Nucleus accumbens (tissue), 56 donors: ENCODE results near the gene LTBP3.
A peak's percentile ranks its signal among the peaks of the same experiment; 100 is the strongest.
"Not testable (repeated sequence)": the region's sequence is repeated elsewhere in the genome, so short reads cannot be mapped to it uniquely, and the experiment has no call there.

Experiments
- DNase-seq, 56 donors: peaks; one replicate each; lab custom pipeline; 2025; lab: John Stamatoyannopoulos, UW

LTBP3 gene

DNA sequence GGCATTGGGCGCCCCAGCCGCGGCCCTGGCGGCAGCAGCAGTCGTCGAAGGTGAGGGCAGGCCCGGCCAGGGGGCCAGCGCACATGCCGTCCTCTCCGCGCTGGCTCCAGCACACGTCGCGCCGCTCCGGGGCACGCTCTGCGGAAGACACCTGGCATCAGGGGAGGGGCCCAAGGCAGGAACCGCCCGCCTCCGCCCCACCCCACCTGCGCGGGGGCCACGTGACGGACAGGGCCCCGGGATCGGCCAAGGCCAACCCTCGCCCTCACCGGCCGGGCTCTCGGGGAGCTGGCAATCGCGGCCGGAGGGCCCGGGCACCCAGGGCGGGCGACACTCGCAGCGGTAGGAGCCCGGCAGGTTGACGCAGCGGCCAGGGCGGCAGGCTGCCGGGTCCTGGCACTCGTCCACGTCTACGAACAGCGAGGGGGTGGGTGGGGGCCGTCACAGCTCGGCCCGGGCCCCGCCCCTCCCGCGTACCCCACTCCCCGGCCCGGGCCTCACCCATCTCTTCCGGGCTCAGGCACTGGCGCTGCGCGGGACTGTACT, 18.3 kb downstream of the LTBP3 start:
- DNase-seq = peak in 5 of 56 donors; percentile 49 to 74 (median 53)

GRCh38 chr11:65538915-65539743, 19.0 kb downstream of the LTBP3 start:
- peak in 25 of 56 donors; percentile 15 to 76 (median 35) for DNase-seq

DNA sequence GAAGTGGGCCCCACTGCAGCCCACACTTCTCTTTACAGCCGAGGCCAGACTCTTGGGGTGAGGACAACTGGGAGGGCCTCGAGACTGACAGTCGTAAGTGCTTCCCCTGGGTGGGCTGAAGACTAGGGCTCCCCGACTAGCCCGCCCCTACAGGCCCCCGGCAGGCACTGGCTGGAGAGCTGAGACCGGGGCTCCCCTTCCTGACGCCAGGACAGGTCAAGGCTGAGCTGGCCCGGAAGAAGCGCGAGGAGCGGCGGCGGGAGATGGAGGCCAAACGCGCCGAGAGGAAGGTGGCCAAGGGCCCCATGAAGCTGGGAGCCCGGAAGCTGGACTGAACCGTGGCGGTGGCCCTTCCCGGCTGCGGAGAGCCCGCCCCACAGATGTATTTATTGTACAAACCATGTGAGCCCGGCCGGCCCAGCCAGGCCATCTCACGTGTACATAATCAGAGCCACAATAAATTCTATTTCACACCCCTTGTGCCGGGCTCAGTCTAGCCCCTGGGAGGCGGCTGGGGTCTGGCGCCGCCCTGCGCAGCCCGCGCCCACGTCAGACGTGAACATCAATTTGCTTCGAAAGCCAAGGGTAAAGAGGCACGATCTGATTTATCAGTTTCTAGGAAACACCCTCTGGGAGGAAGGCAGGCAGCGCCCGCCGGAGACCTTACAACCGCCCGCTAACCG, 19.8 kb downstream of the LTBP3 start:
- no peak for DNase-seq

DNA sequence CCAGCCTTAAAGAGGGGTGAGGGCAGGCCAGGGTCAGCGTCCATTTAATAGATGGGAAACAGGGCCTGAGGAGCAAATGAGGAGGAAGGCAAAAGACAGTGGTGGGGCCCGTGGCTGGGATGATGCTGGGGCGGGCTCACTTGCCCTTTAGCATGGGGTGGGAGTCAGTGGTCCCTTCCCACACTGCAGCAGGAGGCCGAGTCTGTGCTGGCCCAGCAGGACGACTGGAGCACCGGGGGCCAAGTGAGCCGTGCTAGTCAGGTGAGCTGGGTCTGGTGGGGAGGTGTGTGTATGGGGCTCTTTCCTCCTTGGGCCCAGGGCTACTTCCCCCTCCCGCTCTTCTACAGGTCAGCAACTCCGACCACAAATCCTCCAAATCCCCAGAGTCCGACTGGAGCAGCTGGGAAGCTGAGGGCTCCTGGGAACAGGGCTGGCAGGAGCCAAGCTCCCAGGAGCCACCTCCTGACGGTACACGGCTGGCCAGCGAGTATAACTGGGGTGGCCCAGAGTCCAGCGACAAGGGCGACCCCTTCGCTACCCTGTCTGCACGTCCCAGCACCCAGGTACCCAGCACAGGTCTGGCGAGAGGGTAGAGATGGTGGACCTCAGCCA, 20.4 kb downstream of the LTBP3 start:
- DNase-seq = no peak

DNA sequence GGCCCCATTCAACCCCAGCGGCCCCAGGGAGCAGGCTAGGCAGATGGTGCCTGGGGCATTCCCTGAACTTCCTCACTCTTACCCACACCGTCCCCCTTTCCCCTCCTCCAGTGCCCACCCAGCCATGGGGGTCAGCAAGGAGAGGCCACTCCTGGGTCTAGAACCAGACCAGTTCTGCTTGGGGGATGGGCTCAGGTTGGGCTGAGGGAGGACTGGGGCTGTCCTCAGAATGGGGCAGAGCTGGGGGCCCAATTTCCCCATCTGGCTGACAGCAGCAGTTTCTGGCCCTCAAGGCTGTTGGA, 20.9 kb downstream of the LTBP3 start:
- no peak for DNase-seq

DNA sequence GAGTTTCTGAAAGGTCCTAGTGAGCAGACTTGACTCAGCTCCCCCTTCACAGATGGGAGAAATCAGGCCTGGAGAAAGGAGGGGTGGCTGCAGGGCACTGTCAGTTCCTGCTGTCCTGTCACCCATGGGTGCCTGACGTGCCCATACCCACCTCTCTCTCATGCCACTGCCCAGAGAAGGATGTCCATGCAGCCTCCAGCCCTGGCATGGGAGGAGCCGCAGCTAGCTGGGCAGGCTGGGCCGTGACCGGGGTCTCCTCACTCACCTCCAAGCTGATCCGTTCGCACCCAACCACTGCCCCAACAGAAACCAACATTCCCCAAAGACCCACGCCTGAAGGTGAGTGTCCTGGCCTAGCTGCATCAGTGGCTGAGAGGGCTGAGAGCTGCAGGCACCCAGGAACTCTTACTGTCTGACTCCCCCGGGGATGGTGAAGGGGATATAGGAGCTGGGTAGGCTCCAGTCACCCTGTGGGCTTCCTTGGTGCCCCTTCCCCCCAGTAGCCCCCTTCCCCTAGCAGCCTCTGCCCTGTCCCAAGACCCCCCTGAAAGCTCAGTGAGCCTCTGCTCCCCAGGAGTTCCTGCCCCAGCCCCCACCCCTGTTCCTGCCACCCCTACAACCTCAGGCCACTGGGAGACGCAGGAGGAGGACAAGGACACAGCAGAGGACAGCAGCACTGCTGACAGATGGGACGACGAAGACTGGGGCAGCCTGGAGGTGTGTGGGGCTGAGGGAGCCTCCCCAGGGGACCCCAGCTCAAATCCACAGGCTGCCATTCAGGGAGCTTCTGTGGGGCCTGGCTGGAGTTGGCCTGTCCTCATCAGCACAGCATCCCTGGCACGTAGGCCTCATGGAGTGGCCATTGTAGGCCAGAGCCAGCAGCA, 21.5 kb downstream of the LTBP3 start:
- no peak for DNase-seq

- no peak for DNase-seq
These were observed 23.1 kb downstream of the LTBP3 start for GRCh38 chr11:65535102-65535501.

DNA sequence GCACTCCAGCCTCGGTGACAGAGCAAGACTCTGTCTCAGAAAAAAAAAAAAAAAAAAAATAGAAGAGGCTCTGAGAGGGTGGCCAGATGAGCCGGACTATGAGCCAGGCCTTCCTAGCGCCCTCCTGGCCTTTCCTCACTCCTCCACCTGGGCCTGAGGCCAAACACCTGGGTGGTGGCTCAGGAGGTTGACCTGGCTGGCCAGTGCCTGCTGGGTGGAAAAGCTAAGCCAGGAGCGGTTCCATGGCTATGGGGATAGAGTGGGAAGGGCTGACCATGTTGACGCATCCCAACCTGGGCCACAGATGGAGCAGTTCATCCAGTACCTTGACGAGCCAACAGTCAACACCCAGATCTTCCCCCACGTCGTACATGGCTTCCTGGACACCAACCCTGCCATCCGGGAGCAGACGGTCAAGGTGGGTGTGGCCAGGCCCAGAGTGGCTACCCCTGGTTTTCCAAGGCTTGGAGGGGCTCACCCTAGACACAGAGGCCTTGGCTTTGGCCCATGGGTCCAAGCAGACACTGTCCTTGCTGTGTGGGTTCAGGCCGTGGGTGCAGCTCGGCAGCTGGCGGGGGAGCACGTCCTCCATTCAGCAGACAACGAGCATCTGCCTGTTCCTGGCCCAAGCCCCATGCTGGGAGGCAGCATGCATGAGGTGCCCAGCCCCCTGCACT, 25.6 kb downstream of the LTBP3 start:
- DNase-seq = no peak

GRCh38 chr11:65530157-65530496, 28.0 kb downstream of the LTBP3 start:
- no peak for DNase-seq

DNA sequence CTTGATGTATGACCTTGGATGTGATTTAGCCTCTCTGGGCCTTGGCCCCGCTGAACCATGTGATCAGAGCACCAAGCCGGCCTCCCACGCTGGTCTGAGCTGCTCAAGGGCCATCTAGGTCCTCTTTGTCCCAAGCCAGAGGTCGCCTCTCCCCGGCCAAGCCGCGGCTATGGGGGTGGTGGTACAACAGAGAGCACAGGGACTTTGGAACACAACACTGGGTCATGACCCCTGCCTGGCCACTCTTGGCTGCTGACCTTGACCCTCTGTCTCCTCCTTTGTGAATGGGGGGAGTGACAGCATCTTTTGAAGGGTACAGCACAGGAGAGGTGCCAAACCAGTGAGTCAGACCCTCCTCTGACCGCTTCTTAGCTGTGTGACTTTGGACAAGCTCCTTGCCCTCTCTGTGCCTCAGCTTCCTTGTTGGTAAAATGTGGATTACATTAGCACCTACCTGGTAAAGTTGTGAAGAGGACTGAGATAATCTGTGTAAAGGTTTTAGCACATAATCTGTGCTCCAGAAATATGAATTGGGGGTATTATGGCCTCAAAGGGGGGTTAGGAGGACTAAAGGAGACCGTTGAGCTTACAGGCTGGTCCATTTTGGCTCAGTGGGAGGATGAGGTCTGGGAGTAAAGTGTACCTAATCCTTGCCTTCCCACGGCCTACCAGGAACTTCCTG, 28.5 kb downstream of the LTBP3 start:
- no peak for DNase-seq

GRCh38 chr11:65528819-65529350, 29.3 kb downstream of the LTBP3 start:
- DNase-seq = no peak

GRCh38 chr11:65526744-65527143, 31.4 kb downstream of the LTBP3 start:
- DNase-seq = no peak

DNA sequence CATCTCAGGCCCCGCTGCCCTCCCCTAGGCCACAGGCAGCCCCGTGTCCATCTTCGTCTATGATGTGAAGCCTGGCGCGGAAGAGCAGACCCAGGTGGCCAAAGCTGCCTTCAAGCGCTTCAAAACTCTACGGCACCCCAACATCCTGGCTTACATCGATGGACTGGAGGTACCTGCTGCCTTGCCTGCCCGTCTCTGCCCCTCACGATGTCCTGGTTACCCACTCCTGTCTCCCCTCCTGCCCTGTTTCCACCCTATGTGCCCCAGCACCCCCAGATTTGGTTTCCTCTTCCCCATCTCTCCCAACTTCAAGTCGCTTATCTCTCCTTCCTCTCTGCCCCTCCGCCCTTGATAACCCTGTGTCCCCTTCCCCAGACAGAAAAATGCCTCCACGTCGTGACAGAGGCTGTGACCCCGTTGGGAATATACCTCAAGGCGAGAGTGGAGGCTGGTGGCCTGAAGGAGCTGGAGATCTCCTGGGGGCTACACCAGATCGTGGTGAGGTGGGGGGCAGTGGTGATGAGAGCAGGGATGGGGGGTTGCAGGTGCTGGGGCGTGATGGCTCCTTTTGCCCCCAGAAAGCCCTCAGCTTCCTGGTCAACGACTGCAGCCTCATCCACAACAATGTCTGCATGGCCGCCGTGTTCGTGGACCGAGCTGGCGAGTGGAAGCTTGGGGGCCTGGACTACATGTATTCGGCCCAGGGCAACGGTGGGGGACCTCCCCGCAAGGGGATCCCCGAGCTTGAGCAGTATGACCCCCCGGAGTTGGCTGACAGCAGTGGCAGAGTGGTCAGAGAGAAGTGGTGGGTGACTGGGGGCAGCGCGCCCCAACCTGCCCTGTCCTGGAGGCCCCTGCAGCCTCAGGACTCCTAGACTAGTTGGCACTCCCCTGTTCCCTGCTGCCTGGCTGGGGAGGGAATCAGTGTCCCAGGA, 32.3 kb downstream of the LTBP3 start:
- DNase-seq = no peak

- DNase-seq = peak in 53 of 56 donors; percentile 28 to 93 (median 79)
These were observed 33.2 kb downstream of the LTBP3 start, which contains the start of gene SCYL1 for GRCh38 chr11:65524741-65525545. SCYL1 (plus strand) TSS chr11:65525083; CDS start chr11:65525154, 71 bp downstream.

GRCh38 chr11:65524014-65524740, 34.0 kb downstream of the LTBP3 start:
- DNase-seq = peak in 9 of 56 donors; percentile 18 to 43 (median 38)

DNA sequence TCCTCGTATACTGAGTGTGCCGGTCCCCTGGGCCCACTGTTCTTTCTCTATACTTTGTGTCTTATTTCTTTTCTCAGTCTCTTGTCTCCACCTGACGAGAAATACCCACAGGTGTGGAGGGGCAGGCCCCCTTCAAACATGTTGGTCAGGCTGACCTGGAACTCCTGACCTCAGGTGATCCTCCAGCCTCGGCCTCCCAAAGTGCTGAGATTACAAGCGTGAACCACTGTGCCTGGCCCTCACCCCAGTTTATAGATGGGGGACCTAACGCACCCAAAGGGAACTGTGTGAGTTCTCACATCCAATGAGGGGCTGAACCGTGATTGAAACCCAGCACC, 34.6 kb downstream of the LTBP3 start:
- DNase-seq = not testable (repeated sequence)
